Endothelial cell of umbilical vein (primary cell): ENCODE measurements around the gene NT5DC1. TPM values are rescaled to one million over a fixed set of nuclear protein-coding genes. Genes with fewer than 3 reads are reported as not detected.
"Not testable (repeated sequence)": the region's sequence is repeated elsewhere in the genome, so short reads cannot be mapped to it uniquely, and the experiment has no call there.

Source experiments
- BruUV-seq: library from RNA; stranded (reverse); fragments of 400-500 nt; replicated peaks from 2 replicates; lab custom pipeline; 2021; lab: Mats Ljungman, UMichigan
- CTCF ChIA-PET: fragments of 300-600, 350-600 bp; sonication (Branson Sonifier 250); formaldehyde crosslinking; loops from one replicate; lab custom pipeline; 2021; ENCODE audit warnings: antibody characterized with exemption, inconsistent platforms; lab: Charles Lee
- POLR2A ChIA-PET: fragments of 300-600, 350-600 bp; sonication (Branson Sonifier 250); formaldehyde crosslinking; loops from one replicate; lab custom pipeline; 2021; ENCODE audit warnings: antibody characterized with exemption, inconsistent platforms; lab: Charles Lee
- DNase-seq: peaks from one replicate; pipeline ENCODE4 v3.0.0-alpha.2; 2011; ENCODE audit warnings: low read depth, low spot score
- FAIRE-seq: peaks from 2 replicates; lab custom pipeline; 2011; peaks lifted over from hg19 to GRCh38; lab: Jason Lieb, UNC
- H2AFZ ChIP-seq: 2 replicates; pipeline ENCODE4 v1.6.0; 2012; ENCODE audit warnings: low read depth, low read length, control low read depth, inconsistent platforms
- H3K27ac ChIP-seq: 2 replicates; pipeline ENCODE4 v1.5.1; 2011; ENCODE audit warnings: low read depth, mild to moderate bottlenecking, control low read depth, low read length, moderate library complexity; ENCODE audit not compliant: insufficient read depth
- H3K27me3 ChIP-seq, 2 experiments: 2 replicates each; pipeline versions ENCODE4 v1.6.0 to v1.6.1; 2011; ENCODE audit warnings: low read length in 2 of 2, mixed read lengths in 1 of 2; ENCODE audit not compliant: control insufficient read depth in 2 of 2, insufficient read depth in 2 of 2
- H3K36me3 ChIP-seq, 2 experiments: 2 replicates in 1 of 2; 3 replicates in 1 of 2; pipeline ENCODE4 v1.5.1; 2011; ENCODE audit warnings: low read length in 2 of 2, mild to moderate bottlenecking in 1 of 2, moderate library complexity in 1 of 2; ENCODE audit not compliant: control insufficient read depth in 2 of 2, insufficient read depth in 2 of 2; ENCODE audit errors: extremely low read depth in 1 of 2
- H3K4me1 ChIP-seq: 3 replicates; pipeline ENCODE4 v1.5.1; 2011; ENCODE audit warnings: mild to moderate bottlenecking, low read length; ENCODE audit not compliant: control insufficient read depth, insufficient read depth; ENCODE audit errors: extremely low read depth
- H3K4me2 ChIP-seq: 2 replicates; pipeline ENCODE4 v1.6.1; 2011; ENCODE audit warnings: low read length, control low read depth, mixed read lengths; ENCODE audit not compliant: insufficient read depth
- H3K4me3 ChIP-seq, 3 experiments: fragments of 200-600 bp in 1 of 3; sonication (generic), shearing (Covaris generic) in 1 of 3; replicated peaks in 1 of 3; 2 replicates each; pipeline ENCODE4 v1.5.1; 2011 to 2016; ENCODE audit warnings: control low read depth in 3 of 3, low read length in 3 of 3, mild to moderate bottlenecking in 2 of 3, inconsistent platforms in 1 of 3, low read depth in 1 of 3, moderate library complexity in 1 of 3; ENCODE audit not compliant: insufficient read depth in 1 of 3
- H3K79me2 ChIP-seq: 2 replicates; pipeline ENCODE4 v1.6.0; 2012; ENCODE audit warnings: low read length, inconsistent platforms; ENCODE audit not compliant: control insufficient read depth, insufficient read depth
- H3K9ac ChIP-seq: replicated peaks from 2 replicates; pipeline ENCODE3; 2011; ENCODE audit warnings: low read length, control low read depth; ENCODE audit not compliant: insufficient read depth; ENCODE audit errors: extremely low read depth
- H3K9me1 ChIP-seq: replicated peaks from 3 replicates; pipeline ENCODE4 v1.6.0; 2011; ENCODE audit warnings: mild to moderate bottlenecking, low read length; ENCODE audit not compliant: control insufficient read depth, insufficient read depth; ENCODE audit errors: extremely low read depth
- H3K9me3 ChIP-seq: replicated peaks from 2 replicates; pipeline ENCODE4 v1.5.1; 2012; ENCODE audit warnings: low read length, inconsistent platforms; ENCODE audit not compliant: control insufficient read depth, insufficient read depth
- H4K20me1 ChIP-seq: replicated peaks from 2 replicates; pipeline ENCODE3; 2011; ENCODE audit warnings: mild to moderate bottlenecking, low read length; ENCODE audit not compliant: control insufficient read depth, insufficient read depth; ENCODE audit errors: extremely low read depth
- EZH2 ChIP-seq: IDR thresholded peaks from 2 replicates; pipeline ENCODE4 v1.6.1; 2012; ENCODE audit warnings: borderline replicate concordance, low read depth, mild to moderate bottlenecking, moderate library complexity, low read length, inconsistent platforms; ENCODE audit not compliant: severe bottlenecking
- FOS ChIP-seq: IDR thresholded peaks from 2 replicates; pipeline ENCODE4 v1.6.1; 2011; ENCODE audit warnings: mild to moderate bottlenecking, low read length, moderate library complexity, borderline replicate concordance; ENCODE audit not compliant: insufficient read depth
- GATA2 ChIP-seq: IDR thresholded peaks from 2 replicates; pipeline ENCODE4 v1.7.0; 2011; ENCODE audit warnings: low read depth, mild to moderate bottlenecking, moderate library complexity, mixed read lengths, low read length; ENCODE audit not compliant: insufficient read length, insufficient read depth
- JUN ChIP-seq: IDR thresholded peaks from 2 replicates; pipeline ENCODE4 v1.6.1; 2011; ENCODE audit warnings: borderline replicate concordance, low read depth; ENCODE audit not compliant: insufficient read length, insufficient read depth
- dilution Hi-C: fragments of 300-500 bp; cut with MboI; formaldehyde crosslinking; loops from one replicate; pipeline ENCODE4 v1.15.0; 2019; ENCODE audit warnings: low sequenced_read_pairs; ENCODE audit not compliant: extremely low pct_ligation_motif_present
- intact Hi-C: fragments of 100-400 bp; cut with micrococcal nuclease; formaldehyde crosslinking; loops from one replicate; pipeline ENCODE4 v1.10.0; 2022
- polyA plus RNA-seq, 4 experiments: library from polyadenylated mRNA; depleted of rRNA in 3 of 4; stranded (reverse) in 3 of 4; unstranded in 1 of 4; fragments of >200 nt; gene quantifications; 2 replicates each; pipeline versions ENCODE4 v1.2.1 to v1.2.3, GENCODE V29; 2011 to 2012; ENCODE audit warnings: missing spikeins in 1 of 4
- total RNA-seq: library from RNA; stranded (reverse); gene quantifications from 2 replicates; pipeline ENCODE4 v1.2.3, GENCODE V29; 2021
- TF ChIP-seq, protein P1 (sequence below), 2 donors: IDR thresholded peaks; 1 replicate in 1 of 2; 2 replicates in 1 of 2; pipeline ENCODE4 v1.5.1; 2011; ENCODE audit warnings: low read length in 2 of 2, mild to moderate bottlenecking in 2 of 2, moderate library complexity in 2 of 2, control low read depth in 1 of 2, inconsistent platforms in 1 of 2, low read depth in 1 of 2; ENCODE audit not compliant: insufficient read depth in 1 of 2; ENCODE audit errors: extremely low read depth in 1 of 2

The NT5DC1 gene
- total and polyA plus RNA-seq, 2 donors (not counting 3 experiments of a cell fraction or from before 2014, with no cell fraction given), result 11.3 to 24.3 TPM

DNA sequence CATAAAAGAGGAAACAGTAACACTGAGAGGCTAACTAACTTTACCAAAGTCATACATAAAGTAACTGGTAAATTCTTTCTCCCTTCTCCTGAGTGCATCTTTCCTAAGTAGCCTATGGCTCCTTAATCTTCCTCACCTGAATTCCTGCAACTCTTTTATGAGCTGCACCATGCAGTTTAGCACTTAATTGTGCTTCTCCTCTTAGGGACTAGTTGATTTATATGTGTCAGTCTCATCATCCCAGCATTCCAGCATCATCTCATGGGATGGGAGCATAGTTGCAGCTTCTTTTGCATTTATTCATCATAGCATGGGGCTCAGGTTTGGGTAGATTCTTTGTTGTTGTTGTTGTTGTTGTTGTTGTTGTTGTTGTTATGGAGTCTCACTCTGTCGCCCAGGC is 182.5 kb downstream of the NT5DC1 start:
- H3K36me3 ChIP-seq, result peaks cover 0 to 1% of the 10 kb centered on the region in 2 experiments
- no peak overlapping the region for H3K4me3 ChIP-seq
- H4K20me1 ChIP-seq, result no peaks in the 10 kb centered on the region
- intact Hi-C loops, result no loop called here
- peaks cover 15% of the 10 kb centered on the region for H3K4me1 ChIP-seq
- H2AFZ ChIP-seq, result no peak overlapping the region
- dilution Hi-C loops, result no loop called here
- H3K9me1 ChIP-seq, result no peaks in the 10 kb centered on the region
- no peak for FAIRE-seq
- no peak overlapping the region for H3K27ac ChIP-seq
- TF ChIP-seq GATA2 (no peak), JUN (no peak), EZH2 (no peak), FOS (no peak)
- TF ChIP-seq, protein P1, sequence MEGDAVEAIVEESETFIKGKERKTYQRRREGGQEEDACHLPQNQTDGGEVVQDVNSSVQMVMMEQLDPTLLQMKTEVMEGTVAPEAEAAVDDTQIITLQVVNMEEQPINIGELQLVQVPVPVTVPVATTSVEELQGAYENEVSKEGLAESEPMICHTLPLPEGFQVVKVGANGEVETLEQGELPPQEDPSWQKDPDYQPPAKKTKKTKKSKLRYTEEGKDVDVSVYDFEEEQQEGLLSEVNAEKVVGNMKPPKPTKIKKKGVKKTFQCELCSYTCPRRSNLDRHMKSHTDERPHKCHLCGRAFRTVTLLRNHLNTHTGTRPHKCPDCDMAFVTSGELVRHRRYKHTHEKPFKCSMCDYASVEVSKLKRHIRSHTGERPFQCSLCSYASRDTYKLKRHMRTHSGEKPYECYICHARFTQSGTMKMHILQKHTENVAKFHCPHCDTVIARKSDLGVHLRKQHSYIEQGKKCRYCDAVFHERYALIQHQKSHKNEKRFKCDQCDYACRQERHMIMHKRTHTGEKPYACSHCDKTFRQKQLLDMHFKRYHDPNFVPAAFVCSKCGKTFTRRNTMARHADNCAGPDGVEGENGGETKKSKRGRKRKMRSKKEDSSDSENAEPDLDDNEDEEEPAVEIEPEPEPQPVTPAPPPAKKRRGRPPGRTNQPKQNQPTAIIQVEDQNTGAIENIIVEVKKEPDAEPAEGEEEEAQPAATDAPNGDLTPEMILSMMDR (IDR thresholded peaks at IDR 0.05; ENCODE audit: extremely low read depth in 1 of 2, insufficient read depth in 1 of 2, low read depth in 1 of 2, low read length in 2 of 2), result no peak
- DNase-seq, result no peak
- H3K4me2 ChIP-seq, result no peak overlapping the region
- BruUV-seq, result no TSS peak
- no peak overlapping the region for H3K9ac ChIP-seq
- ChIA-PET CTCF (interaction anchor here (1.0 to 1.5 kb wide), 5 partner anchors 10 to 280 kb away, joined by 3 to 4 read pairs (median 3); no protein-coding TSS in a partner anchor), POLR2A (no interaction called here)
- no peaks in the 10 kb centered on the region for H3K27me3 ChIP-seq
- H3K9me3 ChIP-seq, result no peaks in the 10 kb centered on the region
- peaks cover 11% of the 10 kb centered on the region for H3K79me2 ChIP-seq

DNA sequence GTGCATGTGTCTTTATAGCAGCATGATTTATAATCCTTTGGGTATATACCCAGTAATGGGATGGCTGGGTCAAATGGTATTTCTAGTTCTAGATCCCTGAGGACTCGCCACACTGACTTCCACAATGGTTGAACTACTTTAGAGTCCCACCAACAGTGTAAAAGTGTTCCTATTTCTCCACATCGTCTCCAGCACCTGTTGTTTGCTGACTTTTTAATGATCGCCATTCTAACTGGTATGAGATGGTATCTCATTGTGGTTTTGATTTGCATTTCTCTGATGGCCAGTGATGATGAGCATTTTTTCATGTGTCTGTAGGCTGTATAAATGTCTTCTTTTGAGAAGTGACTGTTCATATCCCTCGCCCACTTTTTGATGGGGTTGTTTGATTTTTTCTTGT is 184.3 kb downstream of the NT5DC1 start:
- H3K9ac ChIP-seq, DNase-seq, H3K9me1 ChIP-seq, H4K20me1 ChIP-seq, H3K4me3 ChIP-seq, POLR2A ChIA-PET, H3K27me3 ChIP-seq, H3K79me2 ChIP-seq, FAIRE-seq, H2AFZ ChIP-seq, H3K4me2 ChIP-seq, BruUV-seq, H3K9me3 ChIP-seq, H3K4me1 ChIP-seq, H3K36me3 ChIP-seq, H3K27ac ChIP-seq, dilution Hi-C loops: not testable (repeated sequence)
- CTCF ChIA-PET, result interaction anchor here (0.7 to 1.8 kb wide), 2 partner anchors 67 to 227 kb away, joined by 3 to 5 read pairs; partner anchors contain the start of gene CALHM5
- intact Hi-C loops, result loop anchor here (5.0 kb wide), 4 partner anchors 87 to 562 kb away; partner anchors contain the start of genes CALHM6 and DSE
